HL-60 (cell line): ENCODE results near the gene FOXD4.
"Not testable (repeated sequence)": the region's sequence is repeated elsewhere in the genome, so short reads cannot be mapped to it uniquely, and the experiment has no call there.

ENCODE experiments used
- DNase-seq, 2 experiments: peaks; one replicate each; pipeline ENCODE4 v3.0.0-alpha.2; 2010 to 2020; ENCODE audit warnings: low read depth in 1 of 2, low spot score in 1 of 2
- H3K27ac ChIP-seq: fragments of 250-450 bp; sonication (Bioruptor Pico); replicated peaks from 2 replicates; pipeline ENCODE4 v1.5.1; 2020; ENCODE audit warnings: mild to moderate bottlenecking, moderate library complexity
- H3K27me3 ChIP-seq: fragments of 250-450 bp; sonication (Bioruptor Pico); 2 replicates; pipeline ENCODE4 v1.5.1; 2021; ENCODE audit warnings: mild to moderate bottlenecking, moderate library complexity; ENCODE audit not compliant: insufficient read depth, poor library complexity, severe bottlenecking
- H3K4me3 ChIP-seq: replicated peaks from 2 replicates; pipeline ENCODE4 v1.5.1; 2011; ENCODE audit warnings: mild to moderate bottlenecking, control low read depth, low read length; ENCODE audit not compliant: insufficient read depth

Gene FOXD4

GRCh38 chr9:76389-76788 is 41.8 kb downstream of the FOXD4 start:
- DNase-seq, H3K4me3 ChIP-seq, H3K27me3 ChIP-seq, H3K27ac ChIP-seq: not testable (repeated sequence)

- peak overlapping the region; percentile 36 for H3K4me3 ChIP-seq
- not testable (repeated sequence) for H3K27me3 ChIP-seq, DNase-seq, H3K27ac ChIP-seq
Measured at GRCh38 chr9:73900-74525, 44.2 kb downstream of the FOXD4 start.

GRCh38 chr9:73076-73899 is 44.9 kb downstream of the FOXD4 start:
- H3K4me3 ChIP-seq = peak overlapping the region; percentile 36

More at GRCh38 chr9:73076-73899, 44.9 kb downstream of the FOXD4 start:
- H3K27ac ChIP-seq, DNase-seq, H3K27me3 ChIP-seq: not testable (repeated sequence)
